ENCODE data around the gene LMAN2L.

The LMAN2L gene

DNA sequence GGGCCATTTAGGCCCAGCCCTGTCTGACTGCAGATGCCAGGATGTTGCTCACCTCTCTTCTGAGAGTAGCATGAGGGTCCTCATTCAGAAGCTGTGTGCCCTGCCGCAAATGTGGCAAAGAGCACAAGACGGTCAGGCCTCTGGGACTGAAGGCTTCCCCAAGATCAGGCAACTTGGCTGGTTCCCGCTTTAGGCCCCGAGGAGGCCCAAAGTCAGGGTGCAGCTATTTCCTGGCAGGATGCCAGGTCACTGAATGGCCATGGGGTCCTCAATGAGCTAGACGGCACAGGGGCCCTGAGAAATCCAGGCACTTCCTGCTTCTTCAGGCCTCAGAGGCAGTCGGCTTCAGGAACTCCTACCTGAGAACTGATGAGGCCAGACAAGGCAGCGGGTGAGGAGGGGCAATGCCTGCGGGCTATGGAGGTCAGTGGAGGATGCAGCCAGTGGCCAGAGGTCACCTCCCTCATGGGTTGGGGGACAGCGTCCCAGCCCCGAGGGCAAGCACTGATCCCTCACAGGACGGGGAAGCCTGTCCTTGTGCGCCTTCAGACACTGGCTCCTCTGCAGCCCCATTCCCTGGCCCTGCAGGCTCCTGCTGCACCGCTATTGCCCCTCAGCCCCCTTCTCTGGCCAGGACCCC is 44.9 kb downstream of the LMAN2L start:
- TF ChIP-seq POLR2AphosphoS5 (IDR thresholded peaks at IDR 0.05; ENCODE audit: low read depth, low read length) = no peak
- TF ChIP-seq TAF1 (IDR thresholded peaks at IDR 0.05; ENCODE audit: borderline replicate concordance, insufficient read depth, low read length) = no peak
- TF ChIP-seq SIN3A (IDR thresholded peaks at IDR 0.05; ENCODE audit: borderline replicate concordance, insufficient read depth, low read length) = no peak
- TF ChIP-seq, protein P1, sequence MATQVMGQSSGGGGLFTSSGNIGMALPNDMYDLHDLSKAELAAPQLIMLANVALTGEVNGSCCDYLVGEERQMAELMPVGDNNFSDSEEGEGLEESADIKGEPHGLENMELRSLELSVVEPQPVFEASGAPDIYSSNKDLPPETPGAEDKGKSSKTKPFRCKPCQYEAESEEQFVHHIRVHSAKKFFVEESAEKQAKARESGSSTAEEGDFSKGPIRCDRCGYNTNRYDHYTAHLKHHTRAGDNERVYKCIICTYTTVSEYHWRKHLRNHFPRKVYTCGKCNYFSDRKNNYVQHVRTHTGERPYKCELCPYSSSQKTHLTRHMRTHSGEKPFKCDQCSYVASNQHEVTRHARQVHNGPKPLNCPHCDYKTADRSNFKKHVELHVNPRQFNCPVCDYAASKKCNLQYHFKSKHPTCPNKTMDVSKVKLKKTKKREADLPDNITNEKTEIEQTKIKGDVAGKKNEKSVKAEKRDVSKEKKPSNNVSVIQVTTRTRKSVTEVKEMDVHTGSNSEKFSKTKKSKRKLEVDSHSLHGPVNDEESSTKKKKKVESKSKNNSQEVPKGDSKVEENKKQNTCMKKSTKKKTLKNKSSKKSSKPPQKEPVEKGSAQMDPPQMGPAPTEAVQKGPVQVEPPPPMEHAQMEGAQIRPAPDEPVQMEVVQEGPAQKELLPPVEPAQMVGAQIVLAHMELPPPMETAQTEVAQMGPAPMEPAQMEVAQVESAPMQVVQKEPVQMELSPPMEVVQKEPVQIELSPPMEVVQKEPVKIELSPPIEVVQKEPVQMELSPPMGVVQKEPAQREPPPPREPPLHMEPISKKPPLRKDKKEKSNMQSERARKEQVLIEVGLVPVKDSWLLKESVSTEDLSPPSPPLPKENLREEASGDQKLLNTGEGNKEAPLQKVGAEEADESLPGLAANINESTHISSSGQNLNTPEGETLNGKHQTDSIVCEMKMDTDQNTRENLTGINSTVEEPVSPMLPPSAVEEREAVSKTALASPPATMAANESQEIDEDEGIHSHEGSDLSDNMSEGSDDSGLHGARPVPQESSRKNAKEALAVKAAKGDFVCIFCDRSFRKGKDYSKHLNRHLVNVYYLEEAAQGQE (IDR thresholded peaks at IDR 0.05; ENCODE audit: insufficient read depth in 1 of 2, low read depth in 2 of 2, low read length in 2 of 2) = no peak
- TF ChIP-seq FOXP2 (optimal IDR thresholded peaks at IDR 0.05; ENCODE audit: borderline replicate concordance, extremely low read depth, extremely low read length, insufficient read depth) = no peak

DNA sequence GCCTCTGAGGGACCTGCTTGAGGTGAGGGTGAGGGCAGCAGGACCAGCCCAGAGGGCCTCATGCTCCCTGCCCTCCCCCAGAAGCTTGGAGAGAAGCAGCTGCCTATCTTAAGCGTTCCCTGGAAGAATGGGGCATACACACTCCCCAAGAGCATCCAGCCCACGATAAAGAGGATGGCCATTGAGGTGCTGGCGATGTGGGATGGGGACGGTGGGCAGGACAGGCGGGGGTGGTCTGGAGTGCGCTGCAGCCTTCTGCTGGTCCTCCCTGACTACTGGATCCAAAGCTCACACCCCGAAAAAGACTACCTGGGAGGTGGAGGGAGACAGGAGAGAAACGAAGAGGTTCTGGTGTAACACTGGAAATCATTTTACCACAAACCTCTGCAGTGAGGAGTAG is 45.6 kb downstream of the LMAN2L start:
- TF ChIP-seq POLR2AphosphoS5 (IDR thresholded peaks at IDR 0.05; ENCODE audit: low read depth, low read length) (no peak), FOXP2 (optimal IDR thresholded peaks at IDR 0.05; ENCODE audit: borderline replicate concordance, extremely low read depth, extremely low read length, insufficient read depth) (no peak), TAF1 (IDR thresholded peaks at IDR 0.05; ENCODE audit: borderline replicate concordance, insufficient read depth, low read length) (no peak), SIN3A (IDR thresholded peaks at IDR 0.05; ENCODE audit: borderline replicate concordance, insufficient read depth, low read length) (no peak)
- TF ChIP-seq, protein P1 (IDR thresholded peaks at IDR 0.05; ENCODE audit: insufficient read depth in 1 of 2, low read depth in 2 of 2, low read length in 2 of 2) = no peak

DNA sequence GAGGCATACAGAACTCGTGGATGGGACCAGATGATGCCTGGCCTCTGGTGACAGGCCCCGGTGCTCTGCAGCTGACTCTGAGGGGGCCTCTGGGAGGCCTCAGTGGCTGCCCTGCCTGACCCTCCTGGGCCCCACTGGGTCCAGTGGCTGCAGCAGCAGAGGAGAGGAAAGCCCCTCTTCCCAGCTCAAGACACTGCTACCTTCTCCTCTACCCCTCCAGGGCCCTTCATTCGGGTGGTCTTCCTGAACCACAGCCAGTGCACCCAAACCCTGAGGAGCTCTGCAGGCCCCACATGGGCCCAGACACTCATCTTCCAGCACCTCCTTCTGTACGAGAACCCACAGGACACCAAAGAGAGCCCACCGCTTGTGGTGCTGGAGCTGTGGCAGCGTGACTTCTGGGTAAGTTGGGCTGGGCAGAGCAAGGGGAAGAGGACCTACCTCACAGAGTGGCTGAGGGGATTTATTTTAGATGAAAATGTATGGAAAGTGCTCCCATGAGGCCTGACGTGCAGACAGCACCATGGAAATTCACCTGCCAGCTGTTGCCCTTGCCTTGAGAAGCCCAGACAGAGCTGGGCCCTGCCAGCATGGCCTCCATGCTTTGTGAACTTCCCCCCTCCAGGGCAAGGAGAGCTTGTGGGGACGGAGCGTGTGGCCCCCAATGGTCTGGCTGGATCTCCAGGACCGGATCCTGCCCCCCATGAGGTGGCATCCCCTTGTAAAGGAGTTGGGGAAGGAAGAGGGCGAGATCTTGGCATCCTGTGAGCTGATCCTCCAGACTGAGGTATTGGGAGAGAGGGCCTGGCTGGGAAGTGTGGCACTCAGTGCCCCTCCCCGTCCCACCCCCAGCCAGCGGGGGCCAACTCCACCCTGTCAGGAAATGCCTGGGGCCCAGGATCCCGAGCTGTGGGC is 46.3 kb downstream of the LMAN2L start:
- TF ChIP-seq SIN3A (IDR thresholded peaks at IDR 0.05; ENCODE audit: borderline replicate concordance, insufficient read depth, low read length) = no peak
- TF ChIP-seq TAF1 (IDR thresholded peaks at IDR 0.05; ENCODE audit: borderline replicate concordance, insufficient read depth, low read length) = no peak
- TF ChIP-seq, protein P1 (IDR thresholded peaks at IDR 0.05; ENCODE audit: insufficient read depth in 1 of 2, low read depth in 2 of 2, low read length in 2 of 2) = no peak
- no peak for TF ChIP-seq FOXP2 (optimal IDR thresholded peaks at IDR 0.05; ENCODE audit: borderline replicate concordance, extremely low read depth, extremely low read length, insufficient read depth)
- TF ChIP-seq POLR2AphosphoS5 (IDR thresholded peaks at IDR 0.05; ENCODE audit: low read depth, low read length) = no peak

DNA sequence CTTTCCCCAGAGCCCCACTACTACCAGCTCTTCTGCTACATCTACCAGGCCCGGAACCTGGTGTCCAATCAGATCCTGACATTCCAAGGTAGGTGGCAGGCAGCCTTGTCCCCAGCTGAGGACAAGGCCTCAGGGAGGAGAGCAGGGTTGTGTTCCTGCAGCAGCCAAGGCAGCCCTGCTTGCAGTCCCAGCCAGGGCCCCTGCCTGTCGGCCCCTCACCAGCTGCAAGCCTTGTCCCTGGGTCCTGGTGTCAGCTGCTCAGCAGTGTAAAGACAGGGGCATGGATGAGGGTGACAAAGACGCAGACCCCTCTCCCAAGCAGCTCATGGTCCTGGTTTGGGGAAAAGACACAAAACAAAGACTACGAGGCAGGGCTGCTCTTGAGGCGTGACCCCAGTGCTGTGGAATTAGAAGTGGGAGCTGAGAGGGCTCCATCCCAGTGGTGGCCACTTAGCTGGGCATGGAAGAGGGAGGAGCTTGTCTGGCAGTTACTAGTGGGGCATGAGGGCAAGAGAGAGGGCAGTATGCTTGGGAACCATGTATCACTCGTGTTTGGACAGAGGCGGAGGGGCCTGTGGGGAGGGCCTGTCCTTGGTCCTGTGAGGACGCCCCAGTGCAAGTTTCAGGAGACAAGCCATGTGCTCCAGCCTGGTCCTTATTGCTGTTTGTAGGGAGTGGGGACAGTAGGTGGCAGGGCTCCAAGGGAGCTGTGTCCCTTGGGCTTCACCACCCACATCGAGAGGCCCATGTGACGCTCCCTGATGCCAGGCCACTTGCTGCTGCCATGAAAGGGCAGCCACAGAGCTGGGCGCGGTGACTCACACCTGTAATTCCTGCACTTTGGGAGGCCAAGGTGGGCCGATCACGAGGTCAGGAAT is 47.5 kb downstream of the LMAN2L start:
- TF ChIP-seq POLR2AphosphoS5 (IDR thresholded peaks at IDR 0.05; ENCODE audit: low read depth, low read length) (no peak), FOXP2 (optimal IDR thresholded peaks at IDR 0.05; ENCODE audit: borderline replicate concordance, extremely low read depth, extremely low read length, insufficient read depth) (no peak), SIN3A (IDR thresholded peaks at IDR 0.05; ENCODE audit: borderline replicate concordance, insufficient read depth, low read length) (no peak), TAF1 (IDR thresholded peaks at IDR 0.05; ENCODE audit: borderline replicate concordance, insufficient read depth, low read length) (no peak)
- TF ChIP-seq, protein P1 (IDR thresholded peaks at IDR 0.05; ENCODE audit: insufficient read depth in 1 of 2, low read depth in 2 of 2, low read length in 2 of 2) = no peak
